ENCODE measurements around the gene KLF7. TPM values are rescaled to one million over a fixed set of nuclear protein-coding genes. Genes with fewer than 3 reads are reported as not detected.

Gene KLF7
- total RNA-seq, 4 donors from 2014 or later, result 25.8 to 55.3 (median 37.1) TPM

GRCh38 chr2:207159002-207159401 lies 6.7 kb downstream of the KLF7 start:
- 78 to 81% methylated on average over 4 of the region's 4 CpGs for WGBS, 2 donors
- Histone ChIP-seq H3K27me3 (no peaks in the 10 kb centered on the region), H3K9me3 (no peaks in the 10 kb centered on the region), H3K27ac (peak overlapping the region in 2 of 4 donors; percentile 97 to 100), H3K36me3 (no peaks in the 10 kb centered on the region), H3K4me1 (peaks cover 0 to 92% (median 73%) of the 10 kb centered on the region in 4 donors), H3K4me3 (no peak overlapping the region)
- no peak for DNase-seq (ENCODE audit: low spot score in 2 of 2)
- no peak for TF ChIP-seq POLR2A (IDR thresholded peaks at IDR 0.05)
- TF ChIP-seq CTCF (IDR thresholded peaks at IDR 0.05), result no peak
- no peak for TF ChIP-seq EP300 (IDR thresholded peaks at IDR 0.05)

- WGBS, 2 donors, result 74 to 87% methylated on average over 3 of the region's 3 CpGs
- Histone ChIP-seq H3K27ac (peak overlapping the region in 2 of 4 donors; percentile 97 to 100), H3K27me3 (no peaks in the 10 kb centered on the region), H3K9me3 (no peaks in the 10 kb centered on the region), H3K4me1 (peaks cover 5 to 100% (median 81%) of the 10 kb centered on the region in 4 donors), H3K4me3 (no peak overlapping the region), H3K36me3 (no peaks in the 10 kb centered on the region)
- TF ChIP-seq CTCF (IDR thresholded peaks at IDR 0.05) (no peak), EP300 (IDR thresholded peaks at IDR 0.05) (no peak), POLR2A (IDR thresholded peaks at IDR 0.05) (no peak)
- no peak for DNase-seq (ENCODE audit: low spot score in 2 of 2)
Measured at GRCh38 chr2:207157731-207158130, 8.0 kb downstream of the KLF7 start.

- no peak for DNase-seq (ENCODE audit: low spot score in 2 of 2)
- peaks cover 5 to 100% (median 82%) of the 10 kb centered on the region in 4 donors for H3K4me1 ChIP-seq
- no peak overlapping the region for H3K4me3 ChIP-seq
- no peaks in the 10 kb centered on the region for H3K27me3 ChIP-seq
- 50 to 77% methylated on average over 1 of the region's 1 CpG for WGBS, 2 donors
- TF ChIP-seq POLR2A (IDR thresholded peaks at IDR 0.05), result no peak
- no peak for TF ChIP-seq CTCF (IDR thresholded peaks at IDR 0.05)
- no peak for TF ChIP-seq EP300 (IDR thresholded peaks at IDR 0.05)
- no peaks in the 10 kb centered on the region for H3K9me3 ChIP-seq
- peak overlapping the region in 2 of 4 donors; percentile 97 to 100 for H3K27ac ChIP-seq
- H3K36me3 ChIP-seq, result no peaks in the 10 kb centered on the region
Measured at GRCh38 chr2:207157162-207157481, 8.6 kb downstream of the KLF7 start.

GRCh38 chr2:207156451-207157161 lies 9.1 kb downstream of the KLF7 start:
- WGBS, 2 donors, result 67 to 75% methylated on average over 5 of the region's 5 CpGs
- H3K9me3 ChIP-seq, result no peaks in the 10 kb centered on the region
- H3K4me3 ChIP-seq, result no peak overlapping the region
- peak overlapping the region in 2 of 4 donors; percentile 92 to 100 for H3K27ac ChIP-seq
- H3K36me3 ChIP-seq, result no peaks in the 10 kb centered on the region
- peaks cover 5 to 100% (median 83%) of the 10 kb centered on the region in 4 donors for H3K4me1 ChIP-seq
- no peak for DNase-seq (ENCODE audit: low spot score in 2 of 2)
- TF ChIP-seq POLR2A (IDR thresholded peaks at IDR 0.05), result no peak
- no peak for TF ChIP-seq CTCF (IDR thresholded peaks at IDR 0.05)
- no peak for TF ChIP-seq EP300 (IDR thresholded peaks at IDR 0.05)
- H3K27me3 ChIP-seq, result no peaks in the 10 kb centered on the region

- TF ChIP-seq EP300 (IDR thresholded peaks at IDR 0.05) (no peak), CTCF (IDR thresholded peaks at IDR 0.05) (no peak), POLR2A (IDR thresholded peaks at IDR 0.05) (no peak)
- no peaks in the 10 kb centered on the region for H3K9me3 ChIP-seq
- H3K4me3 ChIP-seq, result no peak overlapping the region
- peaks cover 5 to 100% (median 82%) of the 10 kb centered on the region in 4 donors for H3K4me1 ChIP-seq
- peak overlapping the region in 2 of 4 donors; percentile 92 to 100 for H3K27ac ChIP-seq
- H3K27me3 ChIP-seq, result no peaks in the 10 kb centered on the region
- 56 to 64% methylated on average over 11 of the region's 11 CpGs for WGBS, 2 donors
- DNase-seq (ENCODE audit: low spot score in 2 of 2), result no peak
- H3K36me3 ChIP-seq, result no peaks in the 10 kb centered on the region
Measured at GRCh38 chr2:207155516-207156444, 10.0 kb downstream of the KLF7 start.
